Calu3 (cell line): ENCODE measurements around the gene TRDN. TPM values are rescaled to one million over a fixed set of nuclear protein-coding genes. Genes with fewer than 3 reads are reported as not detected.

Experiments
- Bru-seq: library from RNA; stranded (reverse); fragments of 400-500 nt; gene quantifications from one replicate; lab custom pipeline; 2021; lab: Mats Ljungman, UMichigan
- BruChase-seq, 2 experiments: library from RNA; stranded (reverse); fragments of 400-500 nt; gene quantifications; one replicate each; lab custom pipeline; 2021; lab: Mats Ljungman, UMichigan
- BruUV-seq: library from RNA; stranded (reverse); fragments of 400-500 nt; replicated peaks from 2 replicates; lab custom pipeline; 2021; lab: Mats Ljungman, UMichigan
- CTCF ChIA-PET: fragments of 300-600 bp; sonication (Branson Sonifier 250); formaldehyde crosslinking; loops from one replicate; lab custom pipeline; 2022; ENCODE audit warnings: antibody characterized with exemption; lab: Charles Lee
- DNase-seq: peaks from one replicate; pipeline ENCODE4 v3.0.0; 2022
- H3K27ac Mint-ChIP-seq: one replicate; pipeline ENCODE4 v1.8.0; 2022; ENCODE audit warnings: mixed read lengths; ENCODE audit not compliant: unreplicated experiment
- H3K27me3 Mint-ChIP-seq: one replicate; pipeline ENCODE4 v1.8.0; 2022; ENCODE audit warnings: mixed read lengths; ENCODE audit not compliant: unreplicated experiment
- H3K36me3 Mint-ChIP-seq: one replicate; pipeline ENCODE4 v1.8.0; 2022; ENCODE audit warnings: mild to moderate bottlenecking, moderate library complexity, mixed read lengths; ENCODE audit not compliant: insufficient read depth, unreplicated experiment
- H3K4me1 Mint-ChIP-seq: one replicate; pipeline ENCODE4 v1.8.0; 2022; ENCODE audit warnings: mild to moderate bottlenecking, low read depth, mixed read lengths; ENCODE audit not compliant: unreplicated experiment
- H3K4me3 Mint-ChIP-seq: one replicate; pipeline ENCODE4 v1.8.0; 2022; ENCODE audit warnings: mild to moderate bottlenecking, low read depth, moderate library complexity, mixed read lengths; ENCODE audit not compliant: unreplicated experiment
- H3K9me3 Mint-ChIP-seq: one replicate; pipeline ENCODE4 v1.8.0; 2022; ENCODE audit warnings: low read depth, mixed read lengths; ENCODE audit not compliant: unreplicated experiment
- CTCF ChIP-seq: fragments of 200-600 bp; IDR thresholded peaks from one replicate; pipeline ENCODE4 v1.8.0; 2022; ENCODE audit warnings: antibody characterized with exemption; ENCODE audit not compliant: unreplicated experiment
- intact Hi-C: fragments of 100-400 bp; cut with micrococcal nuclease; formaldehyde crosslinking; loops from one replicate; pipeline ENCODE4 v1.10.0; 2022; ENCODE audit not compliant: unreplicated experiment
- long read RNA-seq: library from polyadenylated mRNA; stranded (forward); transcript quantifications from one replicate; pipeline ENCODE4 v2.0.0, GENCODE V29; 2022
- total RNA-seq: library from RNA; stranded (reverse); gene quantifications from 2 replicates; pipeline ENCODE4 v1.2.3, GENCODE V29; 2022

The TRDN gene
- total RNA-seq (not detected in 2 replicates), Bru-seq, nascent RNA (percentile 0 among the genes with signal in this experiment), BruChase-seq, experiment 1, labeled RNA remaining after a 6-hour chase (percentile 0 among the genes with signal in this experiment), BruChase-seq, experiment 2, labeled RNA remaining after a 2-hour chase (percentile 0 among the genes with signal in this experiment)
- long read RNA-seq, result 0 reads

DNA sequence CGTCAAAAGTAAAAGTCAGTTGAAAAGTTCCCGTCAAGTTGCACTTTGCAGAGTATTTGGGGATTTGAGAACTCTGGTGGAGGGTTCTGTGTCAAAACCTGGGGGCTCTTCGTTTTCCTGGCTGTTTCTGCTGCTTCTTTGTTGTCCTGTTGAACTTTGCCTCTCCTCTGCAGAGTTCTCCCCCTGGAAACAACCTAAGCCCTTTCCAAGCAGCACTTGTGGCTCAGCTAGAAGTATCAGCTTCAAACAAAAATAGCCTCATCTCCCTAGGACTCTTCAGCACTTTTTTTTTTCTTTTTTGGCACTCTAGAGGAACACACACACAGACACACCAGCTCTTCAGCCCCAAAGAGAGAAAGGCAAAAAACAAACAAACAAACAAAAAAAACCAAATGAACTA lies at the start of gene TRDN:
TSS of gene TRDN (minus strand) at position 169 of the 400 bp plus-strand sequence. CDS start 175 bp downstream, outside the sequence.
- intact Hi-C loops, result no loop called here
- CTCF ChIA-PET, result no interaction called here
- no peaks in the 10 kb centered on the region for H3K36me3 Mint-ChIP-seq
- H3K4me3 Mint-ChIP-seq, result no peak within 1 kb of the TSS
- no peak within 1 kb of the TSS for H3K27ac Mint-ChIP-seq
- H3K4me1 Mint-ChIP-seq, result no peaks in the 10 kb centered on the region
- no peak for TF ChIP-seq CTCF
- no peaks in the 10 kb centered on the region for H3K27me3 Mint-ChIP-seq
- no TSS peak for BruUV-seq
- no peak for DNase-seq
- no peaks in the 10 kb centered on the region for H3K9me3 Mint-ChIP-seq

DNA sequence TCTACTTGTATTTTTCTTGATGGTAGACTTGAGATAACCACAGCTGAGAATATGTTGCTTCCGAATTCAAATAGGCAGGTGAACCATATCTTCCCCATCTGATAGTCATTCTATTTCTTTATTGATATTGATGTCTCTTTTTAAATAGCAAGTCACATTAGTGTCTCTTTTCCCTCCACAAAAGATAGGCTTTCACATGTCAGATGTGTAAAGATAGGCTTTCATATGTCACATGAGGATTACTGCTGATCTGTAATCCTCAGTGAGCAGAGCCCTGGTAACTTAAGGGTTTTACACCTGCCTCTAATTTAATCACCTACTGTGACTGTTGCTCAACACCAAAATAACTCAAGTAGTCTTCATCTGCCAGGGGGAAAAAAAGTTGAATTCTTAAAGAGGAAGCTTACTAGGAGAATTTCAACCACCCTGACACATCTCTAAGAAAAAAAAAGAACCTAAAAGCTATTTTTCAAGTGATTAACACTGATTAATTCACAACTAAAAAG lies 45.3 kb upstream of the TRDN start:
- Mint-ChIP-seq H3K4me1 (no peaks in the 10 kb centered on the region), H3K4me3 (no peak overlapping the region), H3K36me3 (no peaks in the 10 kb centered on the region), H3K27ac (no peak overlapping the region), H3K27me3 (no peaks in the 10 kb centered on the region), H3K9me3 (no peaks in the 10 kb centered on the region)
- no TSS peak for BruUV-seq
- intact Hi-C loops, result no loop called here
- DNase-seq, result no peak
- TF ChIP-seq CTCF, result no peak
- CTCF ChIA-PET, result no interaction called here

GRCh38 chr6:123677897-123678296 lies 41.1 kb upstream of the TRDN start:
- H3K27ac Mint-ChIP-seq, result no peak overlapping the region
- no peaks in the 10 kb centered on the region for H3K36me3 Mint-ChIP-seq
- TF ChIP-seq CTCF, result no peak
- no peaks in the 10 kb centered on the region for H3K4me1 Mint-ChIP-seq
- no peaks in the 10 kb centered on the region for H3K27me3 Mint-ChIP-seq
- intact Hi-C loops, result no loop called here
- no TSS peak for BruUV-seq
- DNase-seq, result no peak
- CTCF ChIA-PET, result no interaction called here
- no peak overlapping the region for H3K4me3 Mint-ChIP-seq
- H3K9me3 Mint-ChIP-seq, result peaks cover 7% of the 10 kb centered on the region

DNA sequence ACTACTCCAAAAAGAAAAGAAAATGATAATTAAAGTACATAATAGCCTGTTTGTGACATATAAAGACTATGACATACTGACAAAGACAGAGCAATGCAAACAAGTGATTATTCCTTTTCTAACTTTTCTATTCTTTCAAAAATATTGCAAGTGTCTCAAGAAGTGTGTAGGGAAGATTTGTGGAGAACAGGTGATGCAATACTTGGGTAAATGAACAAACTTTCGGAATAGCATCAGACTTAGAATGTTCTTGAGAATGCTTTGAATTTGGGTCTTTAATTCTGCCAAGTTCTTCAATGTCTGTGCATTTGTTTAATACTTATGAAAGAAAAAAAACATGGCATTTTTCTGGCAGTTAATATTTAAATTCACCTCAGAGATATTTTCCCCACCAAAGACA lies 40.0 kb upstream of the TRDN start:
- DNase-seq, result no peak
- no peak overlapping the region for H3K4me3 Mint-ChIP-seq
- H3K4me1 Mint-ChIP-seq, result no peaks in the 10 kb centered on the region
- TF ChIP-seq CTCF, result no peak
- BruUV-seq, result no TSS peak
- no peaks in the 10 kb centered on the region for H3K36me3 Mint-ChIP-seq
- no peaks in the 10 kb centered on the region for H3K27me3 Mint-ChIP-seq
- CTCF ChIA-PET, result no interaction called here
- intact Hi-C loops, result no loop called here
- H3K9me3 Mint-ChIP-seq, result peaks cover 7% of the 10 kb centered on the region
- H3K27ac Mint-ChIP-seq, result no peak overlapping the region
